Stimulated activated CD8-positive, alpha-beta memory T cell treated with anti-CD3 and anti-CD28 coated beads, Interleukin-2, amount 100 ng/mL, for 1 hour (primary cell): ENCODE measurements around the gene GALNTL6.

Experiments used
- DNase-seq, 2 donors: peaks; one replicate each; pipeline ENCODE4 v3.0.0-alpha.2; 2020; ENCODE audit warnings: low read depth in 2 of 2

The GALNTL6 gene

DNA sequence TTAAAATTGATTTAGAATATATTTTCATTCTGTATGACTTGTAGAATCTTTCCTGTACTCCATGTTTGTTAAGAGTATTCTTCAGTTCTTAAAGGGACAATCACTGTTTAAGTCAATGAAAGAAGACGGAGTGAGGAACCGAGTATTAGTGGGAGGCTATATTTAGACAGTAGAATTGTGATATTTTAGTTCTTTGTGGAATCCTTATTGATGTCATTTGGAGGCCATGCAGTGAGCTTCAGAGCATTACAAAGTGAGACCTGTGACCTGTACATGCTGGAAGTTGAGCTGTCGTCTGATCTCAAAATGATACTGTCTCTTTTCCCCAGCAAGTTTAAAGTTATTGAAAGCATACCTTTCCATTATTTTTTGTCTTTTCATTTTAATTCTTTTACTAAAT lies 394.7 kb downstream of the GALNTL6 start:
- no peak for DNase-seq

DNA sequence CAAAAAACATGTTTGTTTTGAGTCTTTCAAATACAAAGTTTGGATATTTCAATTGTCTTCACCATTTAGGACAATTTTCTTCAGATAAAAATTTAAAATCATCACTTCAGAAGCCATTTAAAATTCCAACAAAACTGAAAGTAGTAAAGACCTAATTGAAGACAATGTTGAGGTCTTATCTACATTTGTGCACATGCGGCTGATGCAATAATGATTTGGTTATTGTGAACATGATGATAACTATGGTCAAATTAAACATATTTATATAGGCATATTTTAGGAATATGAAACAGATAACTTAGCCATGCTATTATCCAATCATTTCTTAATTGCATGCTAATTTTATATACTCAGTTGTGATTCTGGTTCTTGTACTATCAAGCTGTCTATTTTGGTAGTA lies 407.5 kb downstream of the GALNTL6 start:
- no peak for DNase-seq

DNA sequence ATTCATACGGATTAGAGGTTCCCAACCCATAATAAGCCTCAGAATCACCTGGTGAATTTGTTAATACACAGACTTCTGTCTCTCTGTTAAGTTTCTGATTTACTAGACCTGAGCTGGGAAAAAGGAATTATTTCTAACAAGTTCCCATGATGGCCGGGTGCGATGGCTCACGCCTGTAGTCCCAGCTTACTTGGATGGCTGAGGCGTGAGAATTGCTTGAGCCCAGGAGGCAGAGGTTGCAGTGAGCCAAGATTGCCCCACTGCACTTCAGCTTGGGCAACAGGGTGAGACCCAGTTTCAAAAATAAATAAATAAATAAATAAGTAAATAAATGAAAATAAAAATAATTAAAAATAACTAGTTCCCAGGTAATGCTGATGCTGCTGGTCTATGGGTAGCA lies 412.3 kb downstream of the GALNTL6 start:
- DNase-seq, result no peak

DNA sequence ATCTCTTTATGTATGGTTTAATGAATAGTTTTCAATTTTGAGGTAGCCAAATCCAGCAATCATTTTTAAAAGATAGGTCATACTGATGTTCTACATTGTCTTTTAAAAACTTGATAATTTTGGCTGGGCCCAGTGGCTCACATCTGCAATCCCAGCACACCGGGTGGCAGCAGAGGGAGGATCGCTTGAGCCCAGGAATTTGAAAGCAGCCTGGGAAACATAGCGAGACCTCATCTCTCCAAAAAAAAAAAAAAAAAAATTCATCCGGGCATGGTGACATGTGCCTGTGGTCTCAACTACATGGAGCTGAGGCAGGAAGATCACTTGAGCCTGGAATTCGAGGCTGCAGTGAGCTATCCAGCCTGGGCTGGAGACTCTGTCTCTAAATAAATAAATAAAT lies 419.8 kb downstream of the GALNTL6 start:
- no peak for DNase-seq

DNA sequence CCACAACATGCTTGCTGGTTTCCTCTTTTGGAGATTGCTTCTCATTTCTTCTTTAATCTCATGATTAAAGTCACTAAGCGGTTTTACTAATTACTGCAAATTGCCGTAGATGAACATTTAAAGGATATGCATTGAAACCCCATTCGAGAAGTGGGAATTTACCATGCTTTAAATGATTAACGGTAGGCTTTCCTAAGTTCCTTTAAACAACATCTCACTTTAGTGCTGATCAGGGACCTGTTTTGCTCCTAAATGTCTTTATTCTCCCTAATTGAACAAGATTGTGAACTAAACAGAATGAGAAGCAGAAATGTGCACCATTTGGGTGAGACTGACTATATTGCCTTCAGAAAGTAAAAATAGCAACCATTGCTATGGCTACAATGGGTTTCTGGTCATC lies 430.3 kb downstream of the GALNTL6 start:
- DNase-seq, result no peak

DNA sequence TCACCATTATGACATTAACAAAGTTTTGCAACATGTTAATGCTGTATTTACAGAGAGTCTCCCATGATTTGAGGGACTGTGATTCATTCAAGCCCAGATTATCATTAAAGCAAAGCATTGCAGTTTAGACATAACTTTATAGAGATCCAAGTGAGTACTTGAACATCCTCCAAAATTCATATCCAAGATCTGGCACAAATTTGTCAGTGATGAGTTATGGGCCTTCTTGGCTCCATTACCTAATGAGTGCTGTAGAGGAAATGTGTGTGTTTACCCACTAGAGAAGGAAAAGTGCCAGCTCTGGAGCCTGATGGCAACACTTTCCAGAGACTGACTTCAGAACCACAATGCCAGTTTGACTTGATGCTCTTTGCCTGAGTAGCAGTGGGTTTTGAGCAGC lies 432.3 kb downstream of the GALNTL6 start:
- DNase-seq, result no peak

DNA sequence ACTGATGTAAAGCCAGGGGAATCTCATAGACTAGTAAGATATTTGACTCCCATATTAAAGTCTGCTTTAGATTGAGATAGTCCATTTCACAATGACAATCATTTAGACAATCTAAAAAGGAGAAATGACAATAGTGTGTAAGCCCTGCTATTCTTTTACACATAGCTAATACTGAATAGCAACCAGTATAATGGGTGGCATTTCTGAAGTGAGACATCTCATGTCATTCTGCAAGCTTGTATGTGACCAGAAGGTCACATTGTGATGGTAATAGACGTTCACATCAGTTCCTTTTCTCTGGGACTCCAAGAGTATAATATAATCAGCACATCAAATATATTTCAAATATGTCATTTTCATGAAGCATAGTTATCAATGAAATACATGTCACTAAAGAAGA lies 440.2 kb downstream of the GALNTL6 start:
- DNase-seq, result no peak

DNA sequence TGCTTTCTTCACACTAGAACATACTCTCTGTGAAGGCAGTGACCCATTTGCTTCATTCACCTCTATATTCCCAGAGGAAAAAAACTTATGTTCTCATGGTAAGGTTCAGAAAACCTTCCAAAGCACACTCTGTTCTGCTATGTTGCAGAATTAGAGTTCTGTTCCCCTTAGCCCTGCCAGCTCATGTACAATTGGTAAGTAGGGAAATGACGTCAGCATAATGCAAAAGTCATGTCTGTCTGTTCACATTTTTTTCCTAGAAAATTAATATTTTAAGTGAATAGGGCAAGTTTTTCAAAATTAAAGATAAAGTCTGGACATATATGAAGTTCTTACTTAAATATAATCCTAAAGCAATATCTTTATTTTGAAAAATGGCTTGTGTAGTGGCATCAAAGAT lies 443.6 kb downstream of the GALNTL6 start:
- no peak for DNase-seq

DNA sequence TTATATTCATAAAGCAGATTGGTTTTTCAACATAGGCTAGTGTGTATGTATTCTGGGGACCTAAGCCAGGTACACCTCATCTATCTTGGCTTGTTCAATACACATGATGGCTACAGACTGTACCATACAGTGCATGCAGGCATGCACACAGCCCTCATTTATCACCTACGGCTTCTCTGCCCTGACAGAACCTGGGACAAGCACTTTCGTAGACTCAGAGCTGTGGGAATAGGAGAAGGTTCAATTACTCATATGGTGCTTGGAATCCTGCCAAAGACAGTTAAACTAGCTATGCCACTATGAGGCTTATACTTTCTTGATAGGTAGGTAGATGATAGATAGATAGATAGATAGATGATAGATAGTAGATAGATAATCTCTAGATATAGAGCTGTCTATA lies 457.2 kb downstream of the GALNTL6 start:
- DNase-seq, result no peak

DNA sequence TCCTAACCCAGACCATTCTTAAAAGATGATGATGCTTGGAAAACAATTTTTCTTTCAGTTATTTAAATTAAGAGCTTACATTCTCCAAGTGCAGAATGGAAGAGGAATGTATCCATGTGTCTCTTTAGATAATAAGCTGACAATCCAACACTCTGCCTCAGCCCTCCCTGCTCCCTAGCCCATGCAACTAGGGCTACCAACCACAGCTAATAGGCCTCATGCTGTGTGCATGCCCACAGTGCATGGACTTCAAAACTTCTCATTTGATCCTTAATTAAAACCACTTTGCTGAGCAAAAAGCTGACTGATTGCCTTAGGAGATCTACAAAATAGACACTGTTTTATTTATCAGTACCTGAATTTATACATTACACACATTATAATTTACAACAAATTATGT lies 473.9 kb downstream of the GALNTL6 start:
- DNase-seq, result no peak

DNA sequence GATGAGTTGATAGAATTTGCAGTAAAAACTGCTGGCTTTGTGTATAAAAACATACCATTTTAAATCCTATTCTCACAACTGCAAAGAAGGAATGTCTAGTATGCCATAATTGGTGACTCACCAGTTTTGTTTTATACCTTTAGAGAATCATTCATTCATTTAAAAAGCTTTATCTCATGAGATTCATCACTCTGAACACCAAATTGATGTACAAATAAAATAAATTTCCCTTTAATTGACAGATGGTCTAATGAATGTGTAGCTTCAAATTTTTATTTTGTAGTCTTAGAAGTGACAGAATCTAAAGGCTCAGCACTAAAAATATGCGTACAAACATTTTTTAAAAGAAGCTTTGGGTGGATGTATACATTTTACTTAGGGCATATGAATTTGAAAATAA lies 492.5 kb downstream of the GALNTL6 start:
- no peak for DNase-seq

DNA sequence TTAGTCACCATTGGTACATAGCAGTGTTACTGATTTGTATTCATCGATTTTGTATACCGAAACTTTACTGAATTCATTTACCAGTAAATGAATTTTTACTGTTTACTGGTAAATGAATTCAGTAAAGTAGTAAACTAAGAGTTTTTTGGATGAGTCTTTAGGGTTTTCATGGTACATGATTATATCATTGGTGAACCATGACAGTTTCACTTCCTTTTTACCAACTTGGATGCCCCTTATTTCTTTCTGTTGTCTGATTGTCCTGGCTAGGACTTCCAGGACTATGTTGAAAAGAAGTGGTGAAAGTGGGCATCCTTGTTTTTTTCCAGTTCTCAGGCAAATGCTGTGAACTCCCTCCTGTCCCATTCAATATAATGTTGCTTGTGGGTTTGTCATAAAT lies 494.9 kb downstream of the GALNTL6 start:
- DNase-seq, result no peak

DNA sequence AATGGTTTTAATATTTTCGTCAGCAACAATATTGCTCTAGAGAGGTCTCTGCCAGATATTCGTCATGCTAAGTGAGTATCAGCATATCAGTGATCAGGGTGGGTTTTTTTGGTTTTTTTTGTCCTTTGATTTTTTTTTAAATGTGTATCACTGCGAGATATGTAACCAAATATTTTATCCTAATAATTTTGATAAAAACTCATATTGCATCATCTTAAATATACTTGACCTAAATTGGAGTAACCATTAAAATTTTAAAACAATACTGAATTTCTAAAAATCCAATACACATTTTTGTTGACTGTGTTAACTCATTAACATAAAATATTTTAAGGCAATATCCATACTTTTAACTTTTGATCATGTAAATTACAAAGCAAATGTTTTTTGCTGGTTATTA lies 498.5 kb downstream of the GALNTL6 start:
- no peak for DNase-seq

DNA sequence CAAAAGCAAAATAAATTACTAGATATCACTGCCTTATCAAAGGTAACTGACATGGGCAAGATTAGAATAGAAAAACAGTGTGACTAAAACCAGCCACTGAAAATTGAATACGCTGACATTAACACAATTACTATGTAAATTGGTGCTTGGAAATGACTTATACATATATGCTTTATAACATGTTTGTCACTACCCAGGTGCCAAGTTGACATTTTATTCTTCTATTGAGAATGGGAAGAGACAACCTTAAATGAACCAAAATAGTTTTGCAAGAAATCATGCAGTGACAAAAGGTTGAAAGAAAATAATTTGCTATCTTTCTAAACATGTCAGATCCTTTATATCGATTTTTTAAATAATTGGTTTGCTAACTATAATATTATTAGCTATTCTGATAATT lies 510.1 kb downstream of the GALNTL6 start:
- DNase-seq, result no peak

DNA sequence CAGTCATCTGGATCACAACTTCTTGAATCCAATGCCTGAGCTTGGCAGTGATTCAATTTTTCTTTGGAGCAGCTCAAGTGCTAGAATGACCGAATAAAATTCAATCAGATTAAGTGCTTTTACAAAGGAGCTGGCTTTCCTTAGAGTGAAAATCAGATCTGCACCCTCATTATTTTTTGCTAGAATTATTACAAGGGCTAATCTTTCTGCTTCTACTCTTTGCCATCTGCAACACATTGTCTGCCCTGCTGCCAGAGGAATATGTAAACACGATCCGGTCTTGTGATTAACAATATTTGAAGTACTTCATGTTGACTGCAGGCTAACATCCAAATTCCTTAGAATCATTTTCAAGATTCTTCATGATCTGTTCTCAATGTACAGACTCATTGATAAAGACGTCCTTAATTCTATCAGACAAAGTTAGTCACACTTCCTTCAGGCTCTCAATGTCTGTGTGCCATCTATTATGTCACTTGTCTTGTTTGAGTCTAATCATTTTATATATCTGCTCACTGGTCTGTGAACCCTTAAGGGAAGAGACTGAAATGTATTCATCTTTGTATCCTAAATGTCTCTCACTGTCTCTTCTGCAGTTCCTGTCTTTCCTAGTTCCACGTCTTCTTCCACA lies 531.2 kb downstream of the GALNTL6 start:
- no peak for DNase-seq

DNA sequence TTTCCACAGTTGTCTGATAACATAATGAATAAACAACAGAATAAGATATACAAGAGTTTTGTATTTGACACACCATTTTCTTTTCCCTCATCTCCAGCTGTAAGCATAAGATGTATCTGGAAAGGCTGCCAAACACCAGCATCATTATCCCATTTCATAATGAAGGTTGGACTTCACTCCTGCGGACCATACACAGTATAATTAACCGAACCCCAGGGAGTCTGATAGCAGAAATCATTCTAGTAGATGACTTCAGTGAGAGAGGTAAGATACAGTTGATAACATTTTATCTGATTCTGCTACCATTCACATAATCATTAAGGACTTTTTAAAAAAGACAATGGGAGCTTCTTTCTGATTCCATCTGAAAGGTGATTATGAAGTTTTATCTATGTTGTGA lies 535.2 kb downstream of the GALNTL6 start:
- no peak for DNase-seq

DNA sequence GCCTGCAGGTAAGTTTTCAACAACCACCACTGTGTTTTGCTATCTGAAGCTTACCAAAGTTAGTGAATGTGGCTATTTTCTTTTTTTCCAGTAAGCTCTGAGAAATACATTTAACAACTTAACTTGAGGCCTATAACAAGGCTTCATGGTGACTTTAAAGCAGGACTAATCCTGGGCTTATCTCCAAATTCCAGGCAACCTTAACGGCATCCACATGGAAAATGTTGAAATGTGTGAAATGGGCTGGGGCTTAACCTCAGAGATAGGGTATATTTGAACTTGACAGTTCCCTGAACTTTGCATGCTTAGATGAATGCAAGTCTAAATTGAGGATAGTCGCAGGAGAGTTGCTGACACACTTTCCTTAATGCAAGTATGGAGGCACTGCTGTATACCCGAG lies 539.2 kb downstream of the GALNTL6 start:
- DNase-seq, result no peak

DNA sequence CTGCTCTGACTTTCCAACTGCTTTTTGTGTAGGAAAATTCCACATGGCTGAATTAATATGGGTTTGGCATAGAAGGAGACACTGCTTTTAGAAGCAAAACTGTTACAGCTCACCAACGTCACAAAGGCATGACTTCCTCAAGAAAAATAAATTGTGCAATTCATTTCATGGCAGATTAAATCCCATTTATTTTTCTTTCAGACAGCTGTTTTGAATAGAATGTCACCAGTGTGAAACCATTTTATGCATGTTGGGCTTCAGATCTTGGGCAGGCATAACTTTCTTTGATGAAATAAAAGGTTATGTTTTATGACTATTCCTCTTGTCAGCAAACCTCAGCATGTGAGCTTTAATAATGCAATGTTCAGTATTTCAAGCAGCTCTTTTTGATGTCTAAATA lies 542.8 kb downstream of the GALNTL6 start:
- DNase-seq, result no peak

DNA sequence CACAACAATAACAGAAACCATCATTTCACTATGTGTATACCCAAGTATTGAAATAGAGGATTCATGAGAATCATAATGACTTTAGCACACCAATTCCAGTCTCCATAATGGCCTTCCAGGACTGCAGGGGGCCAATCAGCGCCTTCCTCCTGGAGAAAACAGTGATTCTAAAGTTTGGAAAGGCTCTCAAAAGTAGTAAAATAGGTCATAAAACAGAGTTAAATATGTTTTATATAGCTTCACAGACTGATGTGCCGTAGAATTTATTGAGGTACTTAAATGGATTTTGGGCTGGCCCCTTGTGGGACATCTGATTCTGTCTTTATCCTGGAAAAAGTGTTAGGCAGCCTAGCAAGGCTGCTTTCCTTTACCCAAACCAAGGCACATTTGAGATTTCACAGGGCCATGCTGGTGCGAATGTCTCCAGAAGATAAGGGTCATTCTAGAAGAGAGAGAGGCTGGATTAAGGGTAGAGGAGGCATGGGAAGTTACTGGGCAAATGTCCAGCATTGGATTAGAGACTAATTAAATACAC lies 543.9 kb downstream of the GALNTL6 start:
- no peak for DNase-seq

DNA sequence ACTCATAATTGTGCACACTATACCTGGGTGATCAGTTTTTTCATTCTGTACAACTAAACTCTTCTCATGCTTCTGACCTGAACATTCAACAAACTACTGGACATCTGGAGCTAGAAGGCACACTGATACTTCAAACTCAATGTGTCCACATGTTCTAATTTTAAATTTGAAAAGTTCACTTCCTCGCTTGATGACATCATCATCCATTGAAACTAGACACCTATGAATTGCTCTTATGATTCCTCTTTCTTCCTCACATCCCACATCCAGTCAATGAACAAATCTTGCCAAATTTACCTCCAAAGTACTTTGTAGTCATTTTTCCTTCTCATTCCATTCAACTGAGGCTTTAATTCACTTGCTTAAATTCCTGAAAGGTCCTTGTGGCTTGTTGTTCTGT lies 549.4 kb downstream of the GALNTL6 start:
- DNase-seq, result no peak

DNA sequence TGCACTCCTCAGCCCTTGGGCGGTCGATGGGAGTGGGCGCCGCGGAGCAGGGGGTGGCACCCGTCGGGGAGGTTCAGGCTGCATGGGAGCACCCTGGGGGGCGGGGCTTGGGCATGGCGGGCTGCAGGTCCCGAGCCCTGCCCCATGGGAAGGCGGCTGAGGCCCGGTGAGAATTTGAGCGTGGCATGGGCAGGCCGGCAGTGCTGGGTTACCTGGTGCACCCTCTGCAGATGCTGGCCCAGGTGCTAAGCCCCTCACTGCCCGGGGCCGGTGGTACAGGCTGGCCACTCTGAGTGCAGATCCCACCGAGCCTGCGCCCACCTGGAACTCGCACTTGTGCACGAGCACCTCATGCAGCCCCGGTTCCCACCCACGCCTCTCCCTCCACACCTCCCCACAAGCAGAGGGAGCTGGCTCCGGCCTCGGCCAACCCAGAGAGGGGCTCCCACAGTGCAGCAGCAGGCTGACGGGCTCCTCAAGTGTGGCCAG lies 556.3 kb downstream of the GALNTL6 start:
- DNase-seq, result no peak

DNA sequence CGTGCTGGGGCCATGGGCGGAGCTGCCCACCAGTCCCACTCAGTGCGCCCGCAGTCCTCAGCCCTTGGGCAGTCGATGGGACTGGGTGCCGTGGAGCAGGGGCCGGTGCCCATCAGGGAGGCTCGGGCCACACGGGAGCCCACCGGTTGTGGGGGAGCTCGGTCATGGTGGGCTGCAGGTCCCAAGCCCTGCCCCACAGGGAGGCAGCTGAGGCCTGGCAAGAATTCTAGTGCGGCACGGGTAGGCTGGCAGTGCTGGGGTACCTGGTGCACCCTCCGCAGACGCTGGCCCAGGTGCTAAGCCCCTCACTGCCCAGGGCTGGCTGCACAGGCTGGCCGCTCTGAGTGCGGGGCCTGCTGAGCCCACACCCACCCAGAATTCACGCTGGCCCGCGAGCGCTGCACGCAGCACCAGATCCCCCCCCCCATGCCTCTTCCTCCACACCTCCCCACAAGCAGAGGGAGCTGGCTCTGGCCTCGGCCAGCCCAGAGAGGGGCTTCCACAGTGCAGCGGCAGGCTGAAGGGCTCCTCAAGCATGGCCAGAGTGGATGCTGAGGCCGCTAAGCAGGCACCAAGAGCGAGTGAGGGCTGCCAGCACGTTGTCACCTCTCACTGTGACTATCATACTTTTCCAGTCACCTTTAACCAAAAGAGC lies 564.4 kb downstream of the GALNTL6 start:
- no peak for DNase-seq

DNA sequence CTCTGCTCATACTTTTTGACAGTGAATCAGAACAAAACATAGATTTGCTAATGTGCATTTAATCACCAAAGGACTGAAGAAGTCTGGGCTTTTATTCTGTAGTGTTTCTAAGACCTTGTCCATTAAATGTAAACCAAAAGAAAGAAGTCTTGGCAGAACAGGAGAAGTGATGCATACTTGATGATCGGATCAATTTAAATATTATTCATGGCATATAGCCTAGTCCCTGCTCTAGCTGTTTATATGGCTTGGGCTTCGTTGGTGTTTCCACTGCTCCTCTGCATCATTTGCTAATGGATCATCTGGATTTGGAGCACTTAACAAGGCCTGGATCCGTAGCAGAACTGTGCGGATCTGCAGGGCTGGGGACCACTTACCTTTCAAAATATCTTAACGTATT lies 566.6 kb downstream of the GALNTL6 start:
- no peak for DNase-seq

DNA sequence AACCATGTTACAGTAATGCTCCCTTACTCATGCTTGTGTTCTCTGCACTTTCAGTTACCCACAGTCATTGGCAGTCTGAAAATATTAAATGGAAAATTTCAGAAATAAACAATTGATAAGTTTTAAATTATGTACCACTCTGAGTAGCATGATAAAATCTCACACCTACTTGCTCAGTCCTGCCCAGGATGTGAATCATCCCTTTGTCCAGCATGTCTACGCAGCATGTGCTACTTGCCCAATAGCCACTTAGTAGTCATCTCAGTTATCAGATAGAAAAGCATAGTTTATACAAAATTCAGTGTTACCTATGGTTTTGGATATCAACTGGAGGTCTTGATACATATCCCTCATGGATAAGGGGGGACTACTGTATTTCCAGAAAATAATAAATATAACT lies 577.1 kb downstream of the GALNTL6 start:
- no peak for DNase-seq
